Endothelial cell of umbilical vein (primary cell): ENCODE results near the gene GLRX. TPM values are rescaled to one million over a fixed set of nuclear protein-coding genes. Genes with fewer than 3 reads are reported as not detected.

Experiments used
- BruUV-seq: library from RNA; stranded (reverse); fragments of 400-500 nt; replicated peaks from 2 replicates; lab custom pipeline; 2021; lab: Mats Ljungman, UMichigan
- CTCF ChIA-PET: fragments of 300-600, 350-600 bp; sonication (Branson Sonifier 250); formaldehyde crosslinking; loops from one replicate; lab custom pipeline; 2021; ENCODE audit warnings: antibody characterized with exemption, inconsistent platforms; lab: Charles Lee
- POLR2A ChIA-PET: fragments of 300-600, 350-600 bp; sonication (Branson Sonifier 250); formaldehyde crosslinking; loops from one replicate; lab custom pipeline; 2021; ENCODE audit warnings: antibody characterized with exemption, inconsistent platforms; lab: Charles Lee
- DNase-seq: peaks from one replicate; pipeline ENCODE4 v3.0.0-alpha.2; 2011; ENCODE audit warnings: low read depth, low spot score
- FAIRE-seq: peaks from 2 replicates; lab custom pipeline; 2011; peaks lifted over from hg19 to GRCh38; lab: Jason Lieb, UNC
- H2AFZ ChIP-seq: 2 replicates; pipeline ENCODE4 v1.6.0; 2012; ENCODE audit warnings: low read depth, low read length, control low read depth, inconsistent platforms
- H3K27ac ChIP-seq: 2 replicates; pipeline ENCODE4 v1.5.1; 2011; ENCODE audit warnings: low read depth, mild to moderate bottlenecking, control low read depth, low read length, moderate library complexity; ENCODE audit not compliant: insufficient read depth
- H3K27me3 ChIP-seq, 2 experiments: 2 replicates each; pipeline versions ENCODE4 v1.6.0 to v1.6.1; 2011; ENCODE audit warnings: low read length in 2 of 2, mixed read lengths in 1 of 2; ENCODE audit not compliant: control insufficient read depth in 2 of 2, insufficient read depth in 2 of 2
- H3K36me3 ChIP-seq, 2 experiments: 2 replicates in 1 of 2; 3 replicates in 1 of 2; pipeline ENCODE4 v1.5.1; 2011; ENCODE audit warnings: low read length in 2 of 2, mild to moderate bottlenecking in 1 of 2, moderate library complexity in 1 of 2; ENCODE audit not compliant: control insufficient read depth in 2 of 2, insufficient read depth in 2 of 2; ENCODE audit errors: extremely low read depth in 1 of 2
- H3K4me1 ChIP-seq: 3 replicates; pipeline ENCODE4 v1.5.1; 2011; ENCODE audit warnings: mild to moderate bottlenecking, low read length; ENCODE audit not compliant: control insufficient read depth, insufficient read depth; ENCODE audit errors: extremely low read depth
- H3K4me2 ChIP-seq: 2 replicates; pipeline ENCODE4 v1.6.1; 2011; ENCODE audit warnings: low read length, control low read depth, mixed read lengths; ENCODE audit not compliant: insufficient read depth
- H3K4me3 ChIP-seq, 3 experiments: fragments of 200-600 bp in 1 of 3; sonication (generic), shearing (Covaris generic) in 1 of 3; replicated peaks in 1 of 3; 2 replicates each; pipeline ENCODE4 v1.5.1; 2011 to 2016; ENCODE audit warnings: control low read depth in 3 of 3, low read length in 3 of 3, mild to moderate bottlenecking in 2 of 3, inconsistent platforms in 1 of 3, low read depth in 1 of 3, moderate library complexity in 1 of 3; ENCODE audit not compliant: insufficient read depth in 1 of 3
- H3K79me2 ChIP-seq: 2 replicates; pipeline ENCODE4 v1.6.0; 2012; ENCODE audit warnings: low read length, inconsistent platforms; ENCODE audit not compliant: control insufficient read depth, insufficient read depth
- H3K9ac ChIP-seq: replicated peaks from 2 replicates; pipeline ENCODE3; 2011; ENCODE audit warnings: low read length, control low read depth; ENCODE audit not compliant: insufficient read depth; ENCODE audit errors: extremely low read depth
- H3K9me1 ChIP-seq: replicated peaks from 3 replicates; pipeline ENCODE4 v1.6.0; 2011; ENCODE audit warnings: mild to moderate bottlenecking, low read length; ENCODE audit not compliant: control insufficient read depth, insufficient read depth; ENCODE audit errors: extremely low read depth
- H3K9me3 ChIP-seq: replicated peaks from 2 replicates; pipeline ENCODE4 v1.5.1; 2012; ENCODE audit warnings: low read length, inconsistent platforms; ENCODE audit not compliant: control insufficient read depth, insufficient read depth
- H4K20me1 ChIP-seq: replicated peaks from 2 replicates; pipeline ENCODE3; 2011; ENCODE audit warnings: mild to moderate bottlenecking, low read length; ENCODE audit not compliant: control insufficient read depth, insufficient read depth; ENCODE audit errors: extremely low read depth
- EZH2 ChIP-seq: IDR thresholded peaks from 2 replicates; pipeline ENCODE4 v1.6.1; 2012; ENCODE audit warnings: borderline replicate concordance, low read depth, mild to moderate bottlenecking, moderate library complexity, low read length, inconsistent platforms; ENCODE audit not compliant: severe bottlenecking
- FOS ChIP-seq: IDR thresholded peaks from 2 replicates; pipeline ENCODE4 v1.6.1; 2011; ENCODE audit warnings: mild to moderate bottlenecking, low read length, moderate library complexity, borderline replicate concordance; ENCODE audit not compliant: insufficient read depth
- GATA2 ChIP-seq: IDR thresholded peaks from 2 replicates; pipeline ENCODE4 v1.7.0; 2011; ENCODE audit warnings: low read depth, mild to moderate bottlenecking, moderate library complexity, mixed read lengths, low read length; ENCODE audit not compliant: insufficient read length, insufficient read depth
- JUN ChIP-seq: IDR thresholded peaks from 2 replicates; pipeline ENCODE4 v1.6.1; 2011; ENCODE audit warnings: borderline replicate concordance, low read depth; ENCODE audit not compliant: insufficient read length, insufficient read depth
- MYC ChIP-seq: IDR thresholded peaks from one replicate; pipeline ENCODE4 v1.6.1; 2011; ENCODE audit warnings: mild to moderate bottlenecking, low read depth, low read length
- POLR2A ChIP-seq: IDR thresholded peaks from 2 replicates; pipeline ENCODE4 v1.6.1; 2012; ENCODE audit warnings: low read depth, mild to moderate bottlenecking, control low read depth, low read length
- POLR2AphosphoS5 ChIP-seq: IDR thresholded peaks from 2 replicates; pipeline ENCODE4 v1.6.1; 2012; ENCODE audit warnings: low read depth, mild to moderate bottlenecking, control low read depth, low read length, moderate library complexity; ENCODE audit not compliant: insufficient read depth
- dilution Hi-C: fragments of 300-500 bp; cut with MboI; formaldehyde crosslinking; loops from one replicate; pipeline ENCODE4 v1.15.0; 2019; ENCODE audit warnings: low sequenced_read_pairs; ENCODE audit not compliant: extremely low pct_ligation_motif_present
- intact Hi-C: fragments of 100-400 bp; cut with micrococcal nuclease; formaldehyde crosslinking; loops from one replicate; pipeline ENCODE4 v1.10.0; 2022
- polyA plus RNA-seq, 4 experiments: library from polyadenylated mRNA; depleted of rRNA in 3 of 4; stranded (reverse) in 3 of 4; unstranded in 1 of 4; fragments of >200 nt; gene quantifications; 2 replicates each; pipeline versions ENCODE4 v1.2.1 to v1.2.3, GENCODE V29; 2011 to 2012; ENCODE audit warnings: missing spikeins in 1 of 4
- total RNA-seq: library from RNA; stranded (reverse); gene quantifications from 2 replicates; pipeline ENCODE4 v1.2.3, GENCODE V29; 2021
- TF ChIP-seq, protein P1 (sequence below), 2 donors: IDR thresholded peaks; 1 replicate in 1 of 2; 2 replicates in 1 of 2; pipeline ENCODE4 v1.5.1; 2011; ENCODE audit warnings: low read length in 2 of 2, mild to moderate bottlenecking in 2 of 2, moderate library complexity in 2 of 2, control low read depth in 1 of 2, inconsistent platforms in 1 of 2, low read depth in 1 of 2; ENCODE audit not compliant: insufficient read depth in 1 of 2; ENCODE audit errors: extremely low read depth in 1 of 2
- TF ChIP-seq, protein P2 (sequence below): IDR thresholded peaks from 2 replicates; pipeline ENCODE4 v1.6.1; 2011; ENCODE audit not compliant: insufficient read depth, insufficient read length

GLRX gene
- total and polyA plus RNA-seq, 2 donors (not counting 3 experiments of a cell fraction or from before 2014, with no cell fraction given), result 14.2 to 40.3 TPM

- BruUV-seq, result no TSS peak
- no peak for FAIRE-seq
These were observed 10.1 kb upstream of the GLRX start for GRCh38 chr5:95832664-95833063.

GRCh38 chr5:95830226-95830625 is 7.7 kb upstream of the GLRX start:
- Histone ChIP-seq H3K9me1 (no peaks in the 10 kb centered on the region), H3K4me2 (no peak overlapping the region), H3K9ac (no peak overlapping the region), H3K4me1 (peaks cover 4% of the 10 kb centered on the region), H4K20me1 (no peaks in the 10 kb centered on the region), H3K27ac (no peak overlapping the region), H3K27me3 (peaks cover 0 to 6% of the 10 kb centered on the region in 2 experiments), H3K4me3 (no peak overlapping the region), H3K9me3 (no peaks in the 10 kb centered on the region), H2AFZ (no peak overlapping the region), H3K36me3 (no peaks in the 10 kb centered on the region), H3K79me2 (no peaks in the 10 kb centered on the region)
- ChIA-PET CTCF (no interaction called here), POLR2A (no interaction called here)
- no TSS peak for BruUV-seq
- FAIRE-seq, result no peak
- dilution Hi-C loops (loop anchor here (25.0 kb wide), 1 partner anchor 193 kb away; the partner anchor contains the start of gene RFESD), intact Hi-C loops (no loop called here)
- no peak for DNase-seq
- no peak for TF ChIP-seq POLR2A
- no peak for TF ChIP-seq EZH2
- TF ChIP-seq, protein P1, sequence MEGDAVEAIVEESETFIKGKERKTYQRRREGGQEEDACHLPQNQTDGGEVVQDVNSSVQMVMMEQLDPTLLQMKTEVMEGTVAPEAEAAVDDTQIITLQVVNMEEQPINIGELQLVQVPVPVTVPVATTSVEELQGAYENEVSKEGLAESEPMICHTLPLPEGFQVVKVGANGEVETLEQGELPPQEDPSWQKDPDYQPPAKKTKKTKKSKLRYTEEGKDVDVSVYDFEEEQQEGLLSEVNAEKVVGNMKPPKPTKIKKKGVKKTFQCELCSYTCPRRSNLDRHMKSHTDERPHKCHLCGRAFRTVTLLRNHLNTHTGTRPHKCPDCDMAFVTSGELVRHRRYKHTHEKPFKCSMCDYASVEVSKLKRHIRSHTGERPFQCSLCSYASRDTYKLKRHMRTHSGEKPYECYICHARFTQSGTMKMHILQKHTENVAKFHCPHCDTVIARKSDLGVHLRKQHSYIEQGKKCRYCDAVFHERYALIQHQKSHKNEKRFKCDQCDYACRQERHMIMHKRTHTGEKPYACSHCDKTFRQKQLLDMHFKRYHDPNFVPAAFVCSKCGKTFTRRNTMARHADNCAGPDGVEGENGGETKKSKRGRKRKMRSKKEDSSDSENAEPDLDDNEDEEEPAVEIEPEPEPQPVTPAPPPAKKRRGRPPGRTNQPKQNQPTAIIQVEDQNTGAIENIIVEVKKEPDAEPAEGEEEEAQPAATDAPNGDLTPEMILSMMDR (IDR thresholded peaks at IDR 0.05; ENCODE audit: extremely low read depth in 1 of 2, insufficient read depth in 1 of 2, low read depth in 1 of 2, low read length in 2 of 2), result no peak
- TF ChIP-seq MYC, result no peak
- TF ChIP-seq, protein P2, sequence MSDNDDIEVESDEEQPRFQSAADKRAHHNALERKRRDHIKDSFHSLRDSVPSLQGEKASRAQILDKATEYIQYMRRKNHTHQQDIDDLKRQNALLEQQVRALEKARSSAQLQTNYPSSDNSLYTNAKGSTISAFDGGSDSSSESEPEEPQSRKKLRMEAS, result no peak
- TF ChIP-seq JUN, result no peak
- no peak for TF ChIP-seq FOS
- TF ChIP-seq POLR2AphosphoS5, result no peak
- no peak for TF ChIP-seq GATA2

More at GRCh38 chr5:95832664-95833063, 10.1 kb upstream of the GLRX start:
- Histone ChIP-seq H3K79me2 (no peaks in the 10 kb centered on the region), H3K27ac (no peak overlapping the region), H3K4me1 (peaks cover 21% of the 10 kb centered on the region), H3K4me3 (no peak overlapping the region), H3K36me3 (no peaks in the 10 kb centered on the region), H3K9me1 (no peaks in the 10 kb centered on the region), H2AFZ (no peak overlapping the region), H3K4me2 (no peak overlapping the region), H3K9ac (no peak overlapping the region), H3K27me3 (peaks cover 0 to 6% of the 10 kb centered on the region in 2 experiments), H4K20me1 (no peaks in the 10 kb centered on the region), H3K9me3 (no peaks in the 10 kb centered on the region)
- ChIA-PET CTCF (interaction anchor here (2.4 kb wide), 1 partner anchor 51 kb away, joined by 11 read pairs; no protein-coding TSS in a partner anchor), POLR2A (no interaction called here)
- TF ChIP-seq, protein P2, result no peak
- TF ChIP-seq JUN, result no peak
- no peak for TF ChIP-seq FOS
- TF ChIP-seq POLR2AphosphoS5, result no peak
- dilution Hi-C loops, result loop anchor here (25.0 kb wide), 1 partner anchor 195 kb away; the partner anchor contains the start of gene RFESD
- DNase-seq, result no peak
- intact Hi-C loops, result no loop called here
